GM15510 (cell line): ENCODE data around the gene NUMA1.

ENCODE experiments used
- POLR2A ChIP-seq: IDR thresholded peaks from 3 replicates; pipeline ENCODE4 v1.6.1; 2011; ENCODE audit warnings: borderline replicate concordance; ENCODE audit not compliant: insufficient read length; ENCODE audit errors: extremely low read depth

Gene NUMA1, protein sequence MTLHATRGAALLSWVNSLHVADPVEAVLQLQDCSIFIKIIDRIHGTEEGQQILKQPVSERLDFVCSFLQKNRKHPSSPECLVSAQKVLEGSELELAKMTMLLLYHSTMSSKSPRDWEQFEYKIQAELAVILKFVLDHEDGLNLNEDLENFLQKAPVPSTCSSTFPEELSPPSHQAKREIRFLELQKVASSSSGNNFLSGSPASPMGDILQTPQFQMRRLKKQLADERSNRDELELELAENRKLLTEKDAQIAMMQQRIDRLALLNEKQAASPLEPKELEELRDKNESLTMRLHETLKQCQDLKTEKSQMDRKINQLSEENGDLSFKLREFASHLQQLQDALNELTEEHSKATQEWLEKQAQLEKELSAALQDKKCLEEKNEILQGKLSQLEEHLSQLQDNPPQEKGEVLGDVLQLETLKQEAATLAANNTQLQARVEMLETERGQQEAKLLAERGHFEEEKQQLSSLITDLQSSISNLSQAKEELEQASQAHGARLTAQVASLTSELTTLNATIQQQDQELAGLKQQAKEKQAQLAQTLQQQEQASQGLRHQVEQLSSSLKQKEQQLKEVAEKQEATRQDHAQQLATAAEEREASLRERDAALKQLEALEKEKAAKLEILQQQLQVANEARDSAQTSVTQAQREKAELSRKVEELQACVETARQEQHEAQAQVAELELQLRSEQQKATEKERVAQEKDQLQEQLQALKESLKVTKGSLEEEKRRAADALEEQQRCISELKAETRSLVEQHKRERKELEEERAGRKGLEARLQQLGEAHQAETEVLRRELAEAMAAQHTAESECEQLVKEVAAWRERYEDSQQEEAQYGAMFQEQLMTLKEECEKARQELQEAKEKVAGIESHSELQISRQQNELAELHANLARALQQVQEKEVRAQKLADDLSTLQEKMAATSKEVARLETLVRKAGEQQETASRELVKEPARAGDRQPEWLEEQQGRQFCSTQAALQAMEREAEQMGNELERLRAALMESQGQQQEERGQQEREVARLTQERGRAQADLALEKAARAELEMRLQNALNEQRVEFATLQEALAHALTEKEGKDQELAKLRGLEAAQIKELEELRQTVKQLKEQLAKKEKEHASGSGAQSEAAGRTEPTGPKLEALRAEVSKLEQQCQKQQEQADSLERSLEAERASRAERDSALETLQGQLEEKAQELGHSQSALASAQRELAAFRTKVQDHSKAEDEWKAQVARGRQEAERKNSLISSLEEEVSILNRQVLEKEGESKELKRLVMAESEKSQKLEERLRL (N-terminal part only)

GRCh38 chr11:72080326-72081183 lies at the start of gene NUMA1, which contains the start of gene LRRC51:
Gene NUMA1 (minus strand): TSS chr11:72080542. CDS start chr11:72035943, 44,599 bp downstream.
Gene LRRC51 (plus strand): TSS chr11:72080850. CDS start chr11:72089084, 8,234 bp downstream.
- TF ChIP-seq POLR2A = peak; percentile 76

GRCh38 chr11:72129381-72129780 lies 49.0 kb upstream of the NUMA1 start:
- no peak for TF ChIP-seq POLR2A

- no peak for TF ChIP-seq POLR2A
These were observed 47.6 kb upstream of the NUMA1 start for GRCh38 chr11:72127923-72128322.

DNA sequence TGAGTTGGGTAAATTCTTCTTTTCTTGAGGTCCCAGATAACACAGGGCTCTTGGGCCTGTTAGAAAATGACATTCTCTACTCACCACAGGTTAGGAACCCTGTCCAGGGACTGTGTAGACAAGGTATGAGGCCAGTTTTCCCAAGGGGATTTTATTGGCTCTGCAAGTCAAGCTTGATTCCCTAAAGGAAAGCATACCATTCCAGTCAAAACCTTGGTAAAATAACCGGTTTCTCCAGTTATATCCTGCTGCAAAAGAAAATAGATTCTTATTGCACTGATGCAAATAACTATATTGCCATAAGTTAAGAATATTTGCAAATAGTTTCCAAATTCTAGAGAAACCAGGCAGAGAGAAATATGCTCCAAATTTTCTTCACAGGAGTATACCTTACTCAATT lies 45.6 kb upstream of the NUMA1 start:
- TF ChIP-seq POLR2A = no peak

DNA sequence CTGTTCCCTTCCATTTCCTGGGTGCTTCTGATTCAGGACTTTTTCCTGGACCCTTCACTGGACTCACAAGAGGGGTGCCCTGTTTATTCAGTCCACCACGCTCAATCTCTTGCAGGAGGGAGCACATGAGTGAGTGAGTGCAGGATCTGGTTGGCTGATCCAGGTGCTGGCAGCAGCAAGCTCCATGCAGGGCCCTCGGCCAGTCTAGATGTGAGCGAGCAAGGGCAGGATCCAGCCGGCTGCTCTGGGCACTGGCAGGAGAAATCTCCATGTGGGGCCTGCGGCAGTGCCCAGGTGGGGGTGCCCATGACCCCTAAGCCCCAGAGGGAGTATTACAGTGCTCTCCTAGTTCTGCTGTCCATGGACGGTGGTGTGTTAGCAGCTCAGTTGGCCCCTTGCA lies 43.7 kb upstream of the NUMA1 start:
- TF ChIP-seq POLR2A = no peak

- no peak for TF ChIP-seq POLR2A
These were observed 42.8 kb upstream of the NUMA1 start for GRCh38 chr11:72123117-72123653.

- no peak for TF ChIP-seq POLR2A
These were observed 42.3 kb upstream of the NUMA1 start for GRCh38 chr11:72122607-72123006.

DNA sequence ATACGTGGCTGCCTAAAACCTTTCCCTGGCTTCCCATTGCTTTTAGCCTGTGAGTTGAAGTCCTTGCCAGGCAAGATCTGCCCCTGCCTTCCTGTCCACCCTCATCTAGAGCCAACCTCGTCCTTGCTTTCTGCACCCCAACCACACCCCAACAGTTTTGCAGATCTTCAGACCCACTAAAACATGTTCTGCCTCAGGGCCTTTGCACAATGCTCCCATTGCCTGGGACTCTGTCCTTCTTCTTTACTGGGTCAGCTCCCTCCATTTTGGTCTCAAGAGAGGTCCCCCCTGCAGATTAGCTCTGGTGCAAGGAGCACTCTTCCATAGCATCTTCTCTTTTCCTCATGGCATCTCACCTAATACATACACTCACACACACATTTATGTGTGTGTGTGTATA lies 40.6 kb upstream of the NUMA1 start:
- no peak for TF ChIP-seq POLR2A

DNA sequence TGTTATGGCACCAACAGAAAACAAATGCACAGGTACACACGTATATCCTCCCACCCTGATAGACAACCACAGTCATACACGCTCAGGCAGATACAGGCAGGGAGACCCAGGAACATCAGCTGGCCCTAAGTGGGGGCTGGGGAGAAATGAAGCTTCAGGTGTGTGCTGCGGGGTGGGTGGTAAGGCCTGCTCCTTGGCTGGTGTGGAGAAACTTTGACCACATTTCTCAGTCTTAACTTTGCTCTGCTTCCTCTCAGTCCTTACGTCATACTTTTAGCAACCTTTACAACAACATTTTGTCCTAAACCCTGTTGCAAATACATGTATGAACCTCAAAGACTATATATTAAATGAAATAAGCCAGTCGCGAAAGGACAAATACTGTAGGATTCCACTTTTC lies 38.9 kb upstream of the NUMA1 start:
- TF ChIP-seq POLR2A = no peak

DNA sequence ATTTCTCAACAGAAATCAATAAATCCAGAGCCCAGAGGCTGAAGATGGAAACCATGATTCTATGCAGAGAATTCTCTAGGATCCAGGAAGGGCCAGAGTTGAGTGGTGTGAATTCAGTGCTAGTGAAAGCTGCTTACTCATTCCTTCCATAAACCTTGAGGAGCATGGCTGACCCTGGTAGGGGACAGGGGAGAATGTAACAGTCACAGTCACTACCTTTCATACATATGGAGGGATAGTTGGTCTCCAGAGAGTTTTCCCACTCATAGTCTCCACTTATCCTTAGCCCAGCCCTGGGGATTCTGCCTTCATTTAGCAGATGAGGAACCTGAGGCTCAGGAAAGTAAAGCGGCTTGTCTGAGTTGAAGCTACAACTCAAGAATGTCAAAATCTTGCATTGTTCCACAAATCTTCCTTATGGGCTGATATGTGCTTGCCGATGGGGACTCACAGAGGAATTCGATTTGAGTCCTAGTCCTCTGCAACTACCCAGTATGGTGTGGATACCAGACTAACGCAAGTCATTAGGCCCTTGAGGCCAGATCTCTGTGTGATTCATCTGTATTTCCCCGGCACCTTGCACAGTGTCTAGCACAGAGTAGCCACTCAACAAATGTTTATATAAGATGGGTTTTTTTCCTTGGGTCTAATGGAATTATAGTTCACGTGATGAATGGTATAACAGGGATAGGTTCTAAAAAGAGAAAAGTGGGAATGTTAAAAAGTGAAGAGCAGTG lies 35.8 kb upstream of the NUMA1 start:
- no peak for TF ChIP-seq POLR2A

DNA sequence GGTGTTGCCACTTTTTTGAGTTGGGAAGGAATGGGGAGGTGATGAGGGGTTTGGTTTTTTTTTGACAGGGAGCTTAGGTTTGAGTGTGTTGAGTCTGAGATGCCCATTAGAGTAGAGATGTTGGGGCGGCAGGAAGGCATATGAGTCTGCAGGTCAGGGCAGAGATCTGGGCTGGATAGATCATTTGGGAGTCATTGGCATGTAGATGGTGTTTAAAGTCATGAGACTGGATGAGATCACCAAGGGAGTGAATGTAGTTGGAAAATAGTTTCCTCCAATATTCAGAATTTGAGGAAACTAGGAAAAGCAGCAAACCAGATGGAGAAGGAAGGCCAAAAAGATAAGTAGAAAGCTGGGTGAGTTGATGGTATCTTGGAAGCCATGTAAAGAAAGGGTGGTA lies 34.2 kb upstream of the NUMA1 start:
- no peak for TF ChIP-seq POLR2A

GRCh38 chr11:72112978-72113808 lies 32.9 kb upstream of the NUMA1 start:
- no peak for TF ChIP-seq POLR2A

GRCh38 chr11:72112143-72112977 lies 32.0 kb upstream of the NUMA1 start, which contains the start of gene ANAPC15:
Gene ANAPC15 (minus strand): TSS chr11:72112695. CDS start chr11:72111276, 1,419 bp downstream.
- TF ChIP-seq POLR2A = peak; percentile 98
